Heart left ventricle (tissue), 13 donors: Measurements from ENCODE around the gene KIF2A.

Source experiments
- POLR2A ChIP-seq, 2 donors: fragments of 450-650 bp; IDR thresholded peaks; one replicate each; pipeline ENCODE4 v1.6.1; 2017; ENCODE audit warnings: antibody characterized with exemption in 2 of 2, mild to moderate bottlenecking in 2 of 2, moderate library complexity in 2 of 2
- TF ChIP-seq, protein P1 (sequence below), 12 donors: fragments of 200-600 bp; sonication (generic) in 4 of 12; IDR thresholded peaks; one replicate each; pipeline versions ENCODE4 v1.5.0 to v1.8.0; 2018 to 2022; ENCODE audit warnings: antibody characterized with exemption in 12 of 12, mild to moderate bottlenecking in 5 of 12
- donor health status: ischemic (EF 13 %, LVEDD 7.1; RV severe dilation, severe dysfunction).
- donor health status: DM: no; HTN: yes; CAD: no.
- donor health status: DM: no; HTN: no; CAD: no.
- donor health status: ischemic (EF 25% LVEDD 6.9; RV normal size, moderate dysfunction).
- donor health status: ischemic (EF 25% LVEDD 5.7; RV mildly dilated, moderate dysfunction).
- donor health status: ischemic (EF 35%, LVEDD 5.7; RV mildly dilated, moderate dysfunction).
- donor health status: nonischemic (EF 11% LVEDD 7.7; RV severe dilation, severe dysfunction).
- donor health status: DM: yes; HTN: yes; CAD: no.
- donor health status: PGD.
- donor health status: ischemic (EF 29% LVEDD 5.4; RV normal size, mild dysfunction).
- donor health status: nonischemic (EF 23%, LVEDD 6.1; RV moderate dilation, normal function).

DNA sequence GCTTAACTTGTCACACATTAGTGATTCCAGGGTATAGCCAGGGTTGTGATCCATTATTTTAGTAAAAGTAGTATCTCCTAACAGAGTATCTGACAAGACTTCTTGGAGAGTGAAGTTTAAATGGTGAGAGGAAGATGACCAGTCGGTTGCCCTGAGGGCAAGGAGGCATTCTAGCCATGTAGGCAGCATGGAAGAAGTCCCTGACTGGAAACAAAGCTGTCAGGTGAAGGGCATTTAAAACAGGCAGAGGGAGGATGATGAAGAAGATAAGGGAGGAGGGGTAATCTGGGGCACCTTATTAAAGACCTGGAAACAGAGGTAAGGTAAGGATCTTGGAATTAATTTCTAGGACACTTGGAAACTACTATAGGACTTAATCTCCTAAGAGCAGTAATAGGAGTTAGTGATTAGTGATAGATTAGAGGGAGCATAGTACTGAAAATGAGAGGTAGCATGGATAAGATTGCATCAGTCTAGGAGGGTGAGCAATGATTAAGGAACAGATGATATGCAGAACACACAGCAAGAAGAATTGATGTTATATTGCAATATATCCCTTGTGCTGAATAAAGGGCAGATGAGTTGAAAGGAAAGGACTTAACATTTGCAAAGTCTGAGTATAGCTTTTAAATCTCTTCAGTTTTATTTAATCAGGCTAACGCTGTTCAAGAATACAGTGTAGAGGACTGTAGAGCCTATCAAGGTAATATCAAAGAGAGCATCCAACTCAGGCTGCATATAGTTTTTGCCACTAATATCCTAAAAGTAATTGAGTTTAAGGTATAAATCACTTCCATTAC lies 9.6 kb downstream of the KIF2A start:
- TF ChIP-seq POLR2A (IDR thresholded peaks at IDR 0.05): no peak
- TF ChIP-seq, protein P1, sequence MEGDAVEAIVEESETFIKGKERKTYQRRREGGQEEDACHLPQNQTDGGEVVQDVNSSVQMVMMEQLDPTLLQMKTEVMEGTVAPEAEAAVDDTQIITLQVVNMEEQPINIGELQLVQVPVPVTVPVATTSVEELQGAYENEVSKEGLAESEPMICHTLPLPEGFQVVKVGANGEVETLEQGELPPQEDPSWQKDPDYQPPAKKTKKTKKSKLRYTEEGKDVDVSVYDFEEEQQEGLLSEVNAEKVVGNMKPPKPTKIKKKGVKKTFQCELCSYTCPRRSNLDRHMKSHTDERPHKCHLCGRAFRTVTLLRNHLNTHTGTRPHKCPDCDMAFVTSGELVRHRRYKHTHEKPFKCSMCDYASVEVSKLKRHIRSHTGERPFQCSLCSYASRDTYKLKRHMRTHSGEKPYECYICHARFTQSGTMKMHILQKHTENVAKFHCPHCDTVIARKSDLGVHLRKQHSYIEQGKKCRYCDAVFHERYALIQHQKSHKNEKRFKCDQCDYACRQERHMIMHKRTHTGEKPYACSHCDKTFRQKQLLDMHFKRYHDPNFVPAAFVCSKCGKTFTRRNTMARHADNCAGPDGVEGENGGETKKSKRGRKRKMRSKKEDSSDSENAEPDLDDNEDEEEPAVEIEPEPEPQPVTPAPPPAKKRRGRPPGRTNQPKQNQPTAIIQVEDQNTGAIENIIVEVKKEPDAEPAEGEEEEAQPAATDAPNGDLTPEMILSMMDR (IDR thresholded peaks at IDR 0.05): no peak
